ENCODE data around the gene RNU5D-1.
A peak's percentile ranks its signal among the peaks of the same experiment; 100 is the strongest.
"Not testable (repeated sequence)": the region's sequence is repeated elsewhere in the genome, so short reads cannot be mapped to it uniquely, and the experiment has no call there.

Gene RNU5D-1

GRCh38 chr1:44730741-44731512 is at the start of gene RNU5D-1:
TSS of gene RNU5D-1 (minus strand) at chr1:44731170.
- H3K4me3 Mint-ChIP-seq: peak within 1 kb of the TSS; percentile 73
- H3K27ac Mint-ChIP-seq: peak within 1 kb of the TSS; percentile 100
- no peaks in the 10 kb centered on the region for H3K27me3 Mint-ChIP-seq
- H3K9me3 Mint-ChIP-seq: no peaks in the 10 kb centered on the region
- H3K4me1 Mint-ChIP-seq: peaks cover 36% of the 10 kb centered on the region
- no peaks in the 10 kb centered on the region for H3K36me3 Mint-ChIP-seq

- H3K27me3 Mint-ChIP-seq: no peaks in the 10 kb centered on the region
- H3K4me1 Mint-ChIP-seq: peaks cover 53% of the 10 kb centered on the region
- peak overlapping the region; percentile 68 for H3K27ac Mint-ChIP-seq
- peak overlapping the region; percentile 68 for H3K4me3 Mint-ChIP-seq
- H3K36me3 Mint-ChIP-seq: peaks cover 38% of the 10 kb centered on the region
- H3K9me3 Mint-ChIP-seq: no peaks in the 10 kb centered on the region
Measured at GRCh38 chr1:44780583-44781121, 49.7 kb upstream of the RNU5D-1 start.

GRCh38 chr1:44778705-44779576 is 48.0 kb upstream of the RNU5D-1 start:
- H3K4me3 Mint-ChIP-seq: peak overlapping the region; percentile 97
- peaks cover 38% of the 10 kb centered on the region for H3K36me3 Mint-ChIP-seq
- no peaks in the 10 kb centered on the region for H3K27me3 Mint-ChIP-seq
- peaks cover 51% of the 10 kb centered on the region for H3K4me1 Mint-ChIP-seq
- H3K27ac Mint-ChIP-seq: peak overlapping the region; percentile 84
- no peaks in the 10 kb centered on the region for H3K9me3 Mint-ChIP-seq

GRCh38 chr1:44777969-44778635 is 47.1 kb upstream of the RNU5D-1 start:
- H3K4me3 Mint-ChIP-seq: peak overlapping the region; percentile 97
- H3K27me3 Mint-ChIP-seq: no peaks in the 10 kb centered on the region
- peak overlapping the region; percentile 95 for H3K27ac Mint-ChIP-seq
- peaks cover 38% of the 10 kb centered on the region for H3K36me3 Mint-ChIP-seq
- H3K9me3 Mint-ChIP-seq: no peaks in the 10 kb centered on the region
- H3K4me1 Mint-ChIP-seq: peaks cover 45% of the 10 kb centered on the region

DNA sequence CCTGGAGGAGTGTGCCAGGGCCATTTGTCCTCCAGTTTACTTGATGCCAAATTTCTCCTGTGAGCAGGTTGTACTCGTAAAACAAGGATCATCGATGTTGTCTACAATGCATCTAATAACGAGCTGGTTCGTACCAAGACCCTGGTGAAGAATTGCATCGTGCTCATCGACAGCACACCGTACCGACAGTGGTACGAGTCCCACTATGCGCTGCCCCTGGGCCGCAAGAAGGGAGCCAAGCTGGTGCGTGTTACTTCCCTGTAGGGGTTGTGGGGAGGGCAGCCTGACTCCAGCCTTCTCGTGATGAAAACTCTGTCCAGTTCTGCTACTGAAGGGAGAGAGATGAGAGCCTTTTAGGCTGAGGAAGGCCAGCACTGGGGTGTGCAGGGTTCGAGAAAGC is 46.6 kb upstream of the RNU5D-1 start:
- no peaks in the 10 kb centered on the region for H3K27me3 Mint-ChIP-seq
- peak overlapping the region; percentile 97 for H3K4me3 Mint-ChIP-seq
- H3K27ac Mint-ChIP-seq: peak overlapping the region; percentile 95
- H3K9me3 Mint-ChIP-seq: no peaks in the 10 kb centered on the region
- peaks cover 44% of the 10 kb centered on the region for H3K4me1 Mint-ChIP-seq
- H3K36me3 Mint-ChIP-seq: peaks cover 38% of the 10 kb centered on the region

GRCh38 chr1:44776730-44777068 is 45.7 kb upstream of the RNU5D-1 start:
- no peaks in the 10 kb centered on the region for H3K27me3 Mint-ChIP-seq
- peak overlapping the region; percentile 99 for H3K27ac Mint-ChIP-seq
- peak overlapping the region; percentile 97 for H3K4me3 Mint-ChIP-seq
- no peaks in the 10 kb centered on the region for H3K9me3 Mint-ChIP-seq
- H3K4me1 Mint-ChIP-seq: peaks cover 44% of the 10 kb centered on the region
- peaks cover 38% of the 10 kb centered on the region for H3K36me3 Mint-ChIP-seq

DNA sequence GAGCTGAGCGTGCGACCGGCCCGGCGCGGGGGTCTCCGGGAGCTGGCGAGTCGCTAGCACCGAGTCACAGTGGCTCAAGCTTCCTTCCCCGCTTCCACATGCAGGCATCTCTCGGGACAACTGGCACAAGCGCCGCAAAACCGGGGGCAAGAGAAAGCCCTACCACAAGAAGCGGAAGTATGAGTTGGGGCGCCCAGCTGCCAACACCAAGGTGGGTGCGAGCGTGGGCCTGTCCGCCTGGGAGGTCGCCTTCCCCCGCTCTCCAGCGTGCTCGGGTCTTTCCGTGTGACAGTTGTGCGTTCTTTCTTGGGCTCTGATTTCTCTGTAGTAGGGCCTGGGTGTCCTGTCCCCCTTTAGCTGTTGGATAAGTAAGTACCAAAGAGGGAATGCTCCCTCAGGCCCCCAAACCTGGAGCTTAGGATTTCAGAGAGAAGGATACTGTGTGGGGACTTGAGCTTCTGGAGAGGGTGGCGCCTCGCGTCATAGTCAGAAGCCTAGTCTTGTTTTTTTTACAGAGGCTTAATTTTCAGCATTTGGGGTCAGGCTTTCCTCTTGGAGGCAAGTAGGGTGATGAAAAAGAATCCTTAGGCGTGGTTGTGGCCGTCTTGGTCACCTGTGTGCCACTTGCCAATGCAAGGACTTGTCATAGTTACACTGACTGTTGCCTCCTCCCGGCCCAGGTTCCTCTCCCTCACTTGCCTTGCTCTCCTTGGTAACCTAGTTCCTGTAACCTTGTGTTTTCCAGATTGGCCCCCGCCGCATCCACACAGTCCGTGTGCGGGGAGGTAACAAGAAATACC is 45.2 kb upstream of the RNU5D-1 start:
- Mint-ChIP-seq H3K27me3 (no peaks in the 10 kb centered on the region), H3K9me3 (no peaks in the 10 kb centered on the region), H3K27ac (peak overlapping the region; percentile 99), H3K36me3 (peaks cover 35% of the 10 kb centered on the region), H3K4me1 (peaks cover 38% of the 10 kb centered on the region), H3K4me3 (peak overlapping the region; percentile 97)

- peak within 1 kb of the TSS; percentile 97 for H3K4me3 Mint-ChIP-seq
- H3K27ac Mint-ChIP-seq: peak within 1 kb of the TSS; percentile 99
- H3K27me3 Mint-ChIP-seq: no peaks in the 10 kb centered on the region
- H3K4me1 Mint-ChIP-seq: peaks cover 34% of the 10 kb centered on the region
- peaks cover 30% of the 10 kb centered on the region for H3K36me3 Mint-ChIP-seq
- no peaks in the 10 kb centered on the region for H3K9me3 Mint-ChIP-seq
Measured at GRCh38 chr1:44775078-44775929, 44.3 kb upstream of the RNU5D-1 start, which contains the start of gene RPS8. TSS of gene RPS8 (plus strand) at chr1:44775540. CDS start at chr1:44775597, 57 bp downstream.

DNA sequence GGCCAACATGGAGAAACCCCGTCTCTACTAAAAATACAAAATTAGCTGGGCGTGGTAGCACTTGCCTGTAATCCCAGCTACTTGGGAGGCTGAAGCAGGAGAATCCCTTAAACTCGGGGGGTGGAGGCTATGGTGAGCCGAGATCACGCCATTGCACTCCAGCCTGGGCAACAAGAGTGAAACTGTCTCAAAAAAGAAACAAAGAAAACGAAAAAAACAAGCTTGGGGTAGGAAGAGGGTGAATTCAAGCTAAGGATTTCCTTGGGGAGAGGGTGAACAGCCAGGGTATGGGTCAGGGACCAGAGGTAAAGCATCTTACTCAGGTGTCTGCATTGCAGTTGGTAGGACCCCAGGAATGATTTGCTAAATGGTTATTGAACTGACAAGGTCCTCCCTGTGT is 35.5 kb upstream of the RNU5D-1 start:
- H3K27me3 Mint-ChIP-seq, H3K9me3 Mint-ChIP-seq, H3K36me3 Mint-ChIP-seq, H3K4me3 Mint-ChIP-seq, H3K4me1 Mint-ChIP-seq, H3K27ac Mint-ChIP-seq: not testable (repeated sequence)

DNA sequence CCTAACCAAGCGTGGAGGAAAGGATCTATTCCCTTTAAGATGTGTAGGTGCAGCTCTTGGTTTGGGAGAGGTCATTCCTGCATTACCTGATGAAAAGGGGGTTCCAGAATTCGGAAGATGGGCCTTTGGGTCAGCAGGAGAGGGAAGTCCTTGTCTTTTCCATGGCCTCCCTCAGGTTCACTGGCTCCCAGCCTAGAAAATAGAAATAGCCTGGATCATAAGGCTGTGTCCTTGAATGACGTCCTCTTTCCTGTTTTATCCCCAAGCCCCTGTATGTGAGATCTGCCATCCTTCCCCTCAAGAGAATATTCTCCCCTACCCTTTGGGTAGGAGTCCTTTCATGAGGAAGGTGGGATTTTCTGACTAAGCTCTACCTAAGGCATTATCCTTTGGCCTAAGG is 29.9 kb upstream of the RNU5D-1 start:
- no peaks in the 10 kb centered on the region for H3K36me3 Mint-ChIP-seq
- H3K27ac Mint-ChIP-seq: no peak overlapping the region
- no peak overlapping the region for H3K4me3 Mint-ChIP-seq
- H3K27me3 Mint-ChIP-seq: no peaks in the 10 kb centered on the region
- peaks cover 4% of the 10 kb centered on the region for H3K4me1 Mint-ChIP-seq
- no peaks in the 10 kb centered on the region for H3K9me3 Mint-ChIP-seq

DNA sequence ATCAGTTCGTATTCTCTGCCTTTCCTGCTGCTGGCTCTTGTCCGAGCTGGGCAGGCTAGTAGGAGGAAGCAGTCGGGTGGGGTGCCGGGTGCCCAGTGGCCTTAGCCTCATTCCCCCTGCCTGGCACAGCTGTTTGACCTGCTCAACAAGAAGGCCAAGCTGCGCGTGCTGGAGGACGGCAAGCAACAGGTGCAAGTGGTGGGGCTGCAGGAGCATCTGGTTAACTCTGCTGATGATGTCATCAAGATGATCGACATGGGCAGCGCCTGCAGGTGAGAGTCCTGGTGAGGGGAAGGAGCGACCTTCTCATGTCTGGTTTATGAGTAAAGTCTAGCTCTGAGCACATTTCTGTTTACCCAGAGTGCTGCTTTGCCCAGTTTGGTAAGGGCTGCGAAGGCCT is 28.1 kb upstream of the RNU5D-1 start:
- Mint-ChIP-seq H3K4me3 (no peak overlapping the region), H3K27me3 (no peaks in the 10 kb centered on the region), H3K36me3 (no peaks in the 10 kb centered on the region), H3K27ac (no peak overlapping the region), H3K9me3 (no peaks in the 10 kb centered on the region), H3K4me1 (peaks cover 4% of the 10 kb centered on the region)

GRCh38 chr1:44757420-44757819 is 26.4 kb upstream of the RNU5D-1 start:
- Mint-ChIP-seq H3K27me3 (no peaks in the 10 kb centered on the region), H3K4me3 (no peak overlapping the region), H3K4me1 (peaks cover 9% of the 10 kb centered on the region), H3K9me3 (no peaks in the 10 kb centered on the region), H3K36me3 (no peaks in the 10 kb centered on the region), H3K27ac (no peak overlapping the region)

GRCh38 chr1:44747878-44748277 is 16.9 kb upstream of the RNU5D-1 start:
- peaks cover 3% of the 10 kb centered on the region for H3K4me1 Mint-ChIP-seq
- no peak overlapping the region for H3K4me3 Mint-ChIP-seq
- no peaks in the 10 kb centered on the region for H3K9me3 Mint-ChIP-seq
- no peak overlapping the region for H3K27ac Mint-ChIP-seq
- H3K36me3 Mint-ChIP-seq: no peaks in the 10 kb centered on the region
- H3K27me3 Mint-ChIP-seq: no peaks in the 10 kb centered on the region

DNA sequence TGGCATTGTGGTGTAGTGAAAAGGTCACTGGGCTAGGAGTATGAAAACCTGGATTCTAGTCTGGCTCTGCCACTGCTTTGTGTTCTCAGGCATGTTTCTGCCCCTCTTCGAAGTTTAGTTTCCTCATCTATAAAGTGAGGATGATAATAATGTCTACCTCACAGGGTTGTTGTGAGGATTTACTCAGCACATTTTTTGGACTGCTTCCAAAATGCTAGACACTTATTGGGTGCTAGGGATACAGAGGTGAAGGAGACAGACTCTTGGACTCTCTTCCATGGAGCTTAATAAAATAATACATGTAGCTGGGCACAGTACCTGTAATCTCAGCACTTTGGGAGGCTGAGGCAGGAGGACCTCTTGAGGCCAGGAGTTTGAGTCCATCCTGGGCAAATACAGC is 12.2 kb upstream of the RNU5D-1 start:
- Mint-ChIP-seq H3K9me3 (no peaks in the 10 kb centered on the region), H3K27ac (no peak overlapping the region), H3K27me3 (no peaks in the 10 kb centered on the region), H3K4me1 (peaks cover 21% of the 10 kb centered on the region), H3K36me3 (no peaks in the 10 kb centered on the region), H3K4me3 (no peak overlapping the region)
